Chondrocyte (in vitro differentiated cells): ENCODE data around the gene CRNKL1. TPM values are rescaled to one million over a fixed set of nuclear protein-coding genes. Genes with fewer than 3 reads are reported as not detected.
A peak's percentile ranks its signal among the peaks of the same experiment; 100 is the strongest.

Experiments
- DNase-seq: peaks from one replicate; pipeline ENCODE4 v3.0.0; 2021; ENCODE audit warnings: mixed read lengths, low spot score
- H3K27ac Mint-ChIP-seq: one replicate; pipeline ENCODE4 v1.8.0; 2021; ENCODE audit warnings: mild to moderate bottlenecking, moderate library complexity, mixed read lengths; ENCODE audit not compliant: unreplicated experiment
- H3K27me3 Mint-ChIP-seq: 2 replicates; pipeline ENCODE4 v1.8.0; 2021; ENCODE audit warnings: low read depth, mixed read lengths
- H3K36me3 Mint-ChIP-seq: 2 replicates; pipeline ENCODE4 v1.8.0; 2021; ENCODE audit warnings: low read depth, mixed read lengths
- H3K4me1 Mint-ChIP-seq: 2 replicates; pipeline ENCODE4 v1.8.0; 2021; ENCODE audit warnings: low read depth, mild to moderate bottlenecking, mixed read lengths
- H3K4me3 Mint-ChIP-seq: one replicate; pipeline ENCODE4 v1.8.0; 2021; ENCODE audit warnings: mild to moderate bottlenecking, moderate library complexity, mixed read lengths; ENCODE audit not compliant: unreplicated experiment
- H3K9me3 Mint-ChIP-seq: 2 replicates; pipeline ENCODE4 v1.8.0; 2021; ENCODE audit warnings: low read depth, mixed read lengths
- CTCF ChIP-seq: fragments of 200-600 bp; sonication (generic); IDR thresholded peaks from 2 replicates; pipeline ENCODE4 v1.5.0; 2021; ENCODE audit warnings: antibody characterized with exemption, mild to moderate bottlenecking, moderate library complexity
- total RNA-seq: library from RNA; stranded (reverse); gene quantifications from 3 replicates; pipeline ENCODE4 v1.2.1, GENCODE V29; 2021

Gene CRNKL1
- total RNA-seq, 1 donor from 2014 or later = 16.4 TPM

- H3K4me3 Mint-ChIP-seq = no peak overlapping the region
- peaks cover 18% of the 10 kb centered on the region for H3K4me1 Mint-ChIP-seq
- no peaks in the 10 kb centered on the region for H3K9me3 Mint-ChIP-seq
- no peaks in the 10 kb centered on the region for H3K27me3 Mint-ChIP-seq
- peak overlapping the region; percentile 87 for H3K27ac Mint-ChIP-seq
- DNase-seq = no peak
- peaks cover 29% of the 10 kb centered on the region for H3K36me3 Mint-ChIP-seq
- no peak for TF ChIP-seq CTCF
These were observed 14.3 kb downstream of the CRNKL1 start for GRCh38 chr20:20037960-20038359.

GRCh38 chr20:20036756-20037155 lies 15.5 kb downstream of the CRNKL1 start:
- H3K4me1 Mint-ChIP-seq = peaks cover 18% of the 10 kb centered on the region
- no peak for TF ChIP-seq CTCF
- no peak overlapping the region for H3K4me3 Mint-ChIP-seq
- peaks cover 30% of the 10 kb centered on the region for H3K36me3 Mint-ChIP-seq
- no peaks in the 10 kb centered on the region for H3K9me3 Mint-ChIP-seq
- DNase-seq = no peak
- H3K27me3 Mint-ChIP-seq = no peaks in the 10 kb centered on the region
- peak overlapping the region; percentile 5 for H3K27ac Mint-ChIP-seq

- H3K36me3 Mint-ChIP-seq = peaks cover 25% of the 10 kb centered on the region
- no peak overlapping the region for H3K27ac Mint-ChIP-seq
These were observed 17.8 kb downstream of the CRNKL1 start for GRCh38 chr20:20034486-20034885.

GRCh38 chr20:20031790-20032189 lies 20.5 kb downstream of the CRNKL1 start:
- Mint-ChIP-seq H3K4me1 (peaks cover 6% of the 10 kb centered on the region), H3K27ac (no peak overlapping the region), H3K36me3 (peaks cover 18% of the 10 kb centered on the region), H3K27me3 (no peaks in the 10 kb centered on the region), H3K9me3 (no peaks in the 10 kb centered on the region), H3K4me3 (no peak overlapping the region)
- no peak for TF ChIP-seq CTCF
- DNase-seq = no peak

More at GRCh38 chr20:20034486-20034885, 17.8 kb downstream of the CRNKL1 start:
- no peak for DNase-seq
- TF ChIP-seq CTCF = no peak
- no peaks in the 10 kb centered on the region for H3K9me3 Mint-ChIP-seq
- H3K4me1 Mint-ChIP-seq = peaks cover 18% of the 10 kb centered on the region
- no peak overlapping the region for H3K4me3 Mint-ChIP-seq
- H3K27me3 Mint-ChIP-seq = no peaks in the 10 kb centered on the region

- Mint-ChIP-seq H3K36me3 (peaks cover 6% of the 10 kb centered on the region), H3K27me3 (no peaks in the 10 kb centered on the region), H3K27ac (peak overlapping the region; percentile 65), H3K4me1 (peaks cover 28% of the 10 kb centered on the region), H3K9me3 (no peaks in the 10 kb centered on the region), H3K4me3 (no peak overlapping the region)
- no peak for DNase-seq
- no peak for TF ChIP-seq CTCF
These were observed 25.0 kb downstream of the CRNKL1 start for GRCh38 chr20:20027284-20027683.
